Measurements from ENCODE around the gene TRAF7. TPM values are rescaled to one million over a fixed set of nuclear protein-coding genes. Genes with fewer than 3 reads are reported as not detected.

Gene TRAF7
- total RNA-seq, 1 experiment from 2014 or later: 199 TPM

DNA sequence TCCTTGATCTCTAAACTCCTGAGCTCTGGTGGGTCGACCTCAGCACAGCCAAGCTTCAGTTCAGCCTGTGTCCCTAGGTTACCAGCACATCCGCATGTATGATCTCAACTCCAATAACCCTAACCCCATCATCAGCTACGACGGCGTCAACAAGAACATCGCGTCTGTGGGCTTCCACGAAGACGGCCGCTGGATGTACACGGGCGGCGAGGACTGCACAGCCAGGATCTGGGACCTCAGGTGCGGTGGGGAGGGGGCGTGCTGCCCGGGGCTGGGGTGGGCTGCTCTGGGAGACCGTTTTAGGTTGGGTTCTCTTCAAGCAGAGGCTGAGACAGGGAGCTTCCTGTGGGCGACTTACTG lies 50.8 kb downstream of the TRAF7 start:
- CTCF ChIA-PET: interaction anchor here (0.6 kb wide), 3 partner anchors 29 to 232 kb away, joined by 4 to 7 read pairs (median 4); no protein-coding TSS in a partner anchor
- POLR2A ChIA-PET (ENCODE audit: unreplicated experiment): no interaction called here
- H3K4me3 ChIP-seq: peak overlapping the region; percentile 91
- no peak overlapping the region for H3K27ac ChIP-seq
- intact Hi-C loops (cut with micrococcal nuclease; ENCODE audit: unreplicated experiment): no loop called here
- H3K4me2 ChIP-seq: peak overlapping the region; percentile 88
- no TSS peak for BruUV-seq (replicated peaks)
- DNase-seq: no peak
- H3K9me3 ChIP-seq (ENCODE audit: insufficient read depth, low read depth): no peaks in the 10 kb centered on the region
- H3K79me2 ChIP-seq (ENCODE audit: low read depth): peaks cover 22% of the 10 kb centered on the region
- H3K4me1 ChIP-seq (replicated peaks; ENCODE audit: insufficient read depth): peaks cover 15% of the 10 kb centered on the region
- H3K9me2 ChIP-seq (ENCODE audit: insufficient read depth): no peaks in the 10 kb centered on the region
- no peak overlapping the region for H2AFZ ChIP-seq
- H3K36me3 ChIP-seq (ENCODE audit: low read depth): 0 out of 2 replicates have a peak, but pooled peaks cover 6% of the 10 kb centered on the region
- no peaks in the 10 kb centered on the region for H3K27me3 ChIP-seq (ENCODE audit: insufficient read depth, low read depth)
- TF ChIP-seq EZH2 (IDR thresholded peaks at IDR 0.05; ENCODE audit: low read depth): no peak
- TF ChIP-seq CTCF (conservative IDR thresholded peaks at IDR 0.05): no peak
- no peaks in the 10 kb centered on the region for H4K20me1 ChIP-seq (ENCODE audit: insufficient read depth)
- H3F3A ChIP-seq (ENCODE audit: insufficient read depth, low read depth): peaks cover 15% of the 10 kb centered on the region; the same call in 1 of the 2 replicates

GRCh38 chr16:2206780-2207433 lies 51.3 kb downstream of the TRAF7 start:
- intact Hi-C loops (cut with micrococcal nuclease; ENCODE audit: unreplicated experiment): no loop called here
- Histone ChIP-seq H3K27me3 (ENCODE audit: insufficient read depth, low read depth) (no peaks in the 10 kb centered on the region), H3K4me1 (replicated peaks; ENCODE audit: insufficient read depth) (peaks cover 18% of the 10 kb centered on the region), H2AFZ (no peak overlapping the region), H4K20me1 (ENCODE audit: insufficient read depth) (peaks cover 3% of the 10 kb centered on the region; the same call in 1 of the 2 replicates), H3K4me2 (peak overlapping the region; percentile 88), H3K9me2 (ENCODE audit: insufficient read depth) (no peaks in the 10 kb centered on the region), H3K4me3 (peak overlapping the region; percentile 91; the same call in 1 of the 2 replicates), H3K36me3 (ENCODE audit: low read depth) (0 out of 2 replicates have a peak, but pooled peaks cover 6% of the 10 kb centered on the region), H3K9me3 (ENCODE audit: insufficient read depth, low read depth) (no peaks in the 10 kb centered on the region), H3F3A (ENCODE audit: insufficient read depth, low read depth) (peaks cover 20% of the 10 kb centered on the region; the same call in 1 of the 2 replicates), H3K27ac (no peak overlapping the region), H3K79me2 (ENCODE audit: low read depth) (peaks cover 22% of the 10 kb centered on the region)
- BruUV-seq (replicated peaks): no TSS peak
- ChIA-PET CTCF (interaction anchor here (0.6 kb wide), 3 partner anchors 29 to 232 kb away, joined by 4 to 7 read pairs (median 4); no protein-coding TSS in a partner anchor), POLR2A (ENCODE audit: unreplicated experiment) (no interaction called here)
- no peak for TF ChIP-seq CTCF (conservative IDR thresholded peaks at IDR 0.05)
- TF ChIP-seq EZH2 (IDR thresholded peaks at IDR 0.05; ENCODE audit: low read depth): no peak
- no peak for DNase-seq

GRCh38 chr16:2207872-2208271 lies 52.3 kb downstream of the TRAF7 start:
- peaks cover 24% of the 10 kb centered on the region for H3K79me2 ChIP-seq (ENCODE audit: low read depth)
- H4K20me1 ChIP-seq (ENCODE audit: insufficient read depth): peaks cover 13% of the 10 kb centered on the region; the same call in 1 of the 2 replicates
- no peaks in the 10 kb centered on the region for H3K27me3 ChIP-seq (ENCODE audit: insufficient read depth, low read depth)
- ChIA-PET CTCF (no interaction called here), POLR2A (ENCODE audit: unreplicated experiment) (no interaction called here)
- no peak overlapping the region for H3K27ac ChIP-seq
- BruUV-seq (replicated peaks): no TSS peak
- peaks cover 28% of the 10 kb centered on the region; the same call in 1 of the 2 replicates for H3F3A ChIP-seq (ENCODE audit: insufficient read depth, low read depth)
- H3K9me2 ChIP-seq (ENCODE audit: insufficient read depth): no peaks in the 10 kb centered on the region
- intact Hi-C loops (cut with micrococcal nuclease; ENCODE audit: unreplicated experiment): no loop called here
- no peak overlapping the region for H3K4me2 ChIP-seq
- no peaks in the 10 kb centered on the region for H3K9me3 ChIP-seq (ENCODE audit: insufficient read depth, low read depth)
- 0 out of 2 replicates have a peak, but pooled peaks cover 6% of the 10 kb centered on the region for H3K36me3 ChIP-seq (ENCODE audit: low read depth)
- peaks cover 27% of the 10 kb centered on the region for H3K4me1 ChIP-seq (replicated peaks; ENCODE audit: insufficient read depth)
- H3K4me3 ChIP-seq: no peak overlapping the region
- H2AFZ ChIP-seq: no peak overlapping the region
- no peak for TF ChIP-seq EZH2 (IDR thresholded peaks at IDR 0.05; ENCODE audit: low read depth)
- TF ChIP-seq CTCF (conservative IDR thresholded peaks at IDR 0.05): no peak
- no peak for DNase-seq

Measured in PC-9 (cell line).